Mesendoderm (in vitro differentiated cells): ENCODE results near the gene VRK3.
"Not testable (repeated sequence)": the region's sequence is repeated elsewhere in the genome, so short reads cannot be mapped to it uniquely, and the experiment has no call there.

Experiments
- DNase-seq: peaks from one replicate; pipeline ENCODE4 v3.0.0; 2013
- H2AK5ac ChIP-seq: 2 replicates; pipeline ENCODE4 v1.6.1; 2013; ENCODE audit warnings: low read length, inconsistent platforms
- H2BK120ac ChIP-seq: 2 replicates; pipeline ENCODE4 v1.6.1; 2013; ENCODE audit warnings: low read depth, mild to moderate bottlenecking, low read length, moderate library complexity, mixed read lengths
- H2BK15ac ChIP-seq: replicated peaks from 2 replicates; pipeline ENCODE4 v1.6.1; 2013; ENCODE audit warnings: low read depth, mild to moderate bottlenecking, moderate library complexity
- H2BK5ac ChIP-seq: 2 replicates; pipeline ENCODE4 v1.6.1; 2013; ENCODE audit warnings: low read length, inconsistent platforms
- H3K18ac ChIP-seq: 2 replicates; pipeline ENCODE4 v1.6.1; 2013; ENCODE audit warnings: mild to moderate bottlenecking, low read length, mixed read lengths
- H3K23ac ChIP-seq: one replicate; pipeline ENCODE4 v1.6.1; 2013; ENCODE audit warnings: low read length
- H3K27ac ChIP-seq: 2 replicates; pipeline ENCODE4 v1.5.1; 2013; ENCODE audit warnings: low read depth, mild to moderate bottlenecking, inconsistent platforms, low read length, moderate library complexity
- H3K27me3 ChIP-seq: 2 replicates; pipeline ENCODE4 v1.6.1; 2013; ENCODE audit warnings: low read length, control low read depth, mild to moderate bottlenecking, inconsistent platforms; ENCODE audit not compliant: insufficient read depth, poor library complexity
- H3K36me3 ChIP-seq: 2 replicates; pipeline ENCODE4 v1.6.1; 2013; ENCODE audit warnings: low read length, inconsistent platforms; ENCODE audit not compliant: control insufficient read depth, insufficient read depth
- H3K4ac ChIP-seq: one replicate; pipeline ENCODE4 v1.6.1; 2013; ENCODE audit warnings: low read depth, mild to moderate bottlenecking, low read length, moderate library complexity
- H3K4me1 ChIP-seq: 2 replicates; pipeline ENCODE4 v1.6.1; 2013; ENCODE audit warnings: low read depth, low read length, inconsistent platforms; ENCODE audit not compliant: control insufficient read depth
- H3K4me2 ChIP-seq: 2 replicates; pipeline ENCODE4 v1.6.1; 2013; ENCODE audit warnings: low read length
- H3K4me3 ChIP-seq: 2 replicates; pipeline ENCODE4 v1.5.1; 2013; ENCODE audit warnings: mild to moderate bottlenecking, low read length
- H3K56ac ChIP-seq: one replicate; pipeline ENCODE4 v1.6.1; 2013; ENCODE audit warnings: low read length
- H3K79me1 ChIP-seq: 2 replicates; pipeline ENCODE4 v1.6.1; 2013; ENCODE audit warnings: low read length, inconsistent platforms
- H3K79me2 ChIP-seq: 2 replicates; pipeline ENCODE4 v1.6.1; 2013; ENCODE audit warnings: mild to moderate bottlenecking, low read length; ENCODE audit not compliant: control insufficient read depth, insufficient read depth
- H3K9ac ChIP-seq: 2 replicates; pipeline ENCODE4 v1.6.1; 2013; ENCODE audit warnings: low read length, inconsistent platforms
- H4K5ac ChIP-seq: one replicate; pipeline ENCODE4 v1.6.1; 2013; ENCODE audit warnings: low read length
- H4K8ac ChIP-seq: one replicate; pipeline ENCODE4 v1.6.1; 2013; ENCODE audit warnings: low read depth, mild to moderate bottlenecking, control low read depth, low read length, moderate library complexity
- WGBS: extraction: QIAGEN DNeasy Blood & Tissue Kit; methylation state at CpG from one replicate; pipeline ENCODE4 v1.1.7; 2013; ENCODE audit warnings: low lambda C conversion rate, missing lambda C conversion rate; ENCODE audit not compliant: insufficient coverage; ENCODE audit errors: extremely low coverage; 5-methylcytosine and 5-hydroxymethylcytosine counted together

VRK3 gene

DNA sequence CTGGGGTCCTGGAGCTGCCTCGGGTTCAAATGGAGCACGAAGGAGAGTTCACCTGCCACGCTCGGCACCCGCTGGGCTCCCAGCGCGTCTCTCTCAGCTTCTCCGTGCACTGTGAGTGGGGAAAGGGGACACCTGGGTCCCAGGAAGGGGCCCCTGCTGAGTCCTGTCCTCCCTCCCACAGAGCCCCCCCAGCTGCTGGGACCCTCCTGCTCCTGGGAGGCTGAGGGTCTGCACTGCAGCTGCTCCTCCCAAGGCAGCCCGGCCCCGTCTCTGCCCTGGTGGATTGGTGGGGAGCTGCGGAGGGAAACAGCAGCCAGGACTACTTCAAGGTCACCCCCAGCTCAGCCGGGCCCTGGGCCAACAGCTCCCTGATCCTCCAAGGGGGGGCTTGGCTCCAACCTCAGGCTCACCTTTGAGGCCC lies 53.2 kb downstream of the VRK3 start:
- Histone ChIP-seq H3K4me2 (no peak overlapping the region), H4K8ac (no peak overlapping the region), H3K79me1 (no peaks in the 10 kb centered on the region), H3K4me1 (no peaks in the 10 kb centered on the region), H2AK5ac (no peak overlapping the region), H3K27me3 (no peaks in the 10 kb centered on the region), H4K5ac (no peak overlapping the region), H3K23ac (no peak overlapping the region), H3K36me3 (no peaks in the 10 kb centered on the region), H3K56ac (no peak overlapping the region), H3K9ac (no peak overlapping the region), H3K4ac (no peak overlapping the region), H3K79me2 (no peaks in the 10 kb centered on the region), H2BK15ac (no peak overlapping the region), H2BK5ac (no peak overlapping the region), H2BK120ac (no peak overlapping the region), H3K18ac (no peak overlapping the region), H3K4me3 (no peak overlapping the region), H3K27ac (no peak overlapping the region)
- DNase-seq: no peak
- WGBS: no CpG with 5 or more reads among the region's 12 CpGs

DNA sequence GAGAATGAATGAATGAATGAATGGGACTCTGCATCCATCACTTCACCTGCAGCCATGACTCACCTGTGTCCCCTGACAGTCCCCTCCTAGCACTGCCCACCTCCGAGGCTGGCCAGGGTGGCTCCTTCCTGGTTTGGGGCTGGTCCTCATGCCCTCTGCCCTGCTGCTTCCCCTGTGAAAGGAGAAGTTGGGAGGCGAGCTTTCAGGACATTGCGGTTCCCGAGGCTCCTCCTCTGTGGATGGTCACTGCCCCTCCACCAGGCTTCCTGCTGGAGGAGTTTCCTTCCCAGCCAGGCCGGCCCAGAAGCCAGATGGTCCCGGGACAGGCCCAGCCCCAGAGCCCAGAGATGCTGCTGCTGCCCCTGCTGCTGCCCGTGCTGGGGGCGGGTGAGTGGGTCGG lies 55.8 kb downstream of the VRK3 start:
- WGBS: no CpG with 5 or more reads among the region's 9 CpGs
- H3K56ac ChIP-seq, H4K5ac ChIP-seq, H3K23ac ChIP-seq, H2BK15ac ChIP-seq, DNase-seq, H3K27me3 ChIP-seq, H3K27ac ChIP-seq, H3K18ac ChIP-seq, H2BK120ac ChIP-seq, H2AK5ac ChIP-seq, H4K8ac ChIP-seq, H3K4me2 ChIP-seq, H3K36me3 ChIP-seq, H3K4me3 ChIP-seq, H3K9ac ChIP-seq, H2BK5ac ChIP-seq, H3K4ac ChIP-seq, H3K4me1 ChIP-seq, H3K79me2 ChIP-seq, H3K79me1 ChIP-seq: not testable (repeated sequence)

DNA sequence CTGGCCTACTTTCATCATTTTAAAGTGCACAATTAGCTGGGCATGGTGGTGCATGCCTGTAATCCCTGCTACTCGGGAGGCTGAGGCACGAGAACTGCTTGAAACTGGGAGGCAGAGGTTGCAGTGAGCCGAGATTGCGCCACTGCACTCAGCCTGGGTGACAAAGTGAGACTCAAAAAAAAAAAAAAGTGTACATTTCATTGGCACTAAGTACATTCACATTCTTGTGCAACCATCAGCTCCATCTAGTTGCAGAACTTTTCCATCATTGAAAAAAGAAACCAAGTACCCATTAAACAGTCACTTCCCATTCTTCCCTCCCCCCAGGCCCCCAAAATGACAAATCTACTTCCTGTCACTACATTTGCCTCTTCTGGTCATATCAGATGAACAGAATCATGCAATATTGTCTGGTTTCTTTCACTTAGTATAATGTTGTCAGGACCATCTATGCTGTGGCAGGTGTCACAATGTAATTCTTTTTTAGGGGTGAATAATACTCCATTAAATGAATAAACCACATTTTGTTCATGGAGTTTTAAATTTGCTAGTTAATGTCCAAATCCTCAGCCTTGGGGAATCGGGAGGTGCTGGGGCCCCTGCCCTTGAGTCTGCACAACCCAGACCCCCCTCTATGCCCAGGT lies 56.8 kb downstream of the VRK3 start:
- Histone ChIP-seq H2AK5ac (no peak overlapping the region), H3K79me2 (no peaks in the 10 kb centered on the region), H3K79me1 (no peaks in the 10 kb centered on the region), H3K23ac (no peak overlapping the region), H2BK5ac (no peak overlapping the region), H3K4me2 (no peak overlapping the region), H3K18ac (no peak overlapping the region), H3K4ac (no peak overlapping the region), H4K5ac (no peak overlapping the region), H2BK120ac (no peak overlapping the region), H3K36me3 (no peaks in the 10 kb centered on the region), H2BK15ac (no peak overlapping the region), H3K9ac (no peak overlapping the region), H3K4me1 (no peaks in the 10 kb centered on the region), H4K8ac (no peak overlapping the region), H3K4me3 (no peak overlapping the region), H3K27me3 (no peaks in the 10 kb centered on the region), H3K56ac (no peak overlapping the region), H3K27ac (no peak overlapping the region)
- no CpG with 5 or more reads among the region's 5 CpGs for WGBS
- DNase-seq: no peak

DNA sequence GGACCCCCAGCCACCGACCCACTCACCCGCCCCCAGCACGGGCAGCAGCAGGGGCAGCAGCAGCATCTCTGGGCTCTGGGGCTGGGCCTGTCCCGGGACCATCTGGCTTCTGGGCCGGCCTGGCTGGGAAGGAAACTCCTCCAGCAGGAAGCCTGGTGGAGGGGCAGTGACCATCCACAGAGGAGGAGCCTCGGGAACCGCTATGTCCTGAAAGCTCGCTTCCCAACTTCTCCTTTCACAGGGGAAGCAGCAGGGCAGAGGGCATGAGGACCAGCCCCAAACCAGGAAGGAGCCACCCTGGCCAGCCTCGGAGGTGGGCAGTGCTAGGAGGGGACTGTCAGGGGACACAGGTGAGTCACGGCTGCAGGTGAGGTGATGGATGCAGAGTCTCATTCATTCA lies 64.2 kb downstream of the VRK3 start, which contains the start of gene SIGLEC11:
TSS of gene SIGLEC11 (minus strand) at position 193 of the 400 bp plus-strand sequence. CDS start at position 102, 91 bp downstream.
- H3K4me3 ChIP-seq, H3K27me3 ChIP-seq, H3K4me1 ChIP-seq, H3K9ac ChIP-seq, H3K23ac ChIP-seq, H4K8ac ChIP-seq, H3K56ac ChIP-seq, H3K36me3 ChIP-seq, H3K79me2 ChIP-seq, H3K79me1 ChIP-seq, H3K4ac ChIP-seq, H3K4me2 ChIP-seq, H3K27ac ChIP-seq, H4K5ac ChIP-seq, H2AK5ac ChIP-seq, H3K18ac ChIP-seq, H2BK120ac ChIP-seq, DNase-seq, H2BK5ac ChIP-seq, H2BK15ac ChIP-seq: not testable (repeated sequence)
- WGBS: no CpG with 5 or more reads among the region's 10 CpGs

DNA sequence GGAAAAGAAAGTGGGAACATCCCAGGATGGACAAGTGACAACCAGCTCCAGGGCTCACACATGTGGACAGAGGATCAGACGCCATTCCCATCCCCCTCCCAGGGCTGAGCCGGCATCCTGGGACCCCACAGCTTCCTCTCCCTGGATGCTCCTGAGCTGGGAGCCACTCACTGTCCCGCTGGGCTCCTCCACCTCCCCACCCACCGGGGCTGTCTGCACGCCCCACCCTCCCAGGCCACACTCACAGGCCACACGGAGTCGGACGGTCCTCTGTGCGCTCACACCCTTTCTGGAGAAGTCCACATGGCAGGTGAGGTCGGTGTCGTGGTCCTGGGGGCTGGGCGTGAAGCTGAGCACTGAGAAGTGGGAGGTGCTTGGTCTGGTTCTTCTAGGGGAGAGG lies 65.3 kb downstream of the VRK3 start:
- H4K5ac ChIP-seq, H3K4me1 ChIP-seq, H3K9ac ChIP-seq, H3K4me2 ChIP-seq, H2BK5ac ChIP-seq, H3K27me3 ChIP-seq, H3K4me3 ChIP-seq, H3K36me3 ChIP-seq, H3K4ac ChIP-seq, H3K18ac ChIP-seq, H3K27ac ChIP-seq, H4K8ac ChIP-seq, H2BK15ac ChIP-seq, H3K23ac ChIP-seq, H3K56ac ChIP-seq, H3K79me1 ChIP-seq, H2BK120ac ChIP-seq, H3K79me2 ChIP-seq, H2AK5ac ChIP-seq, DNase-seq: not testable (repeated sequence)
- no CpG with 5 or more reads among the region's 12 CpGs for WGBS

DNA sequence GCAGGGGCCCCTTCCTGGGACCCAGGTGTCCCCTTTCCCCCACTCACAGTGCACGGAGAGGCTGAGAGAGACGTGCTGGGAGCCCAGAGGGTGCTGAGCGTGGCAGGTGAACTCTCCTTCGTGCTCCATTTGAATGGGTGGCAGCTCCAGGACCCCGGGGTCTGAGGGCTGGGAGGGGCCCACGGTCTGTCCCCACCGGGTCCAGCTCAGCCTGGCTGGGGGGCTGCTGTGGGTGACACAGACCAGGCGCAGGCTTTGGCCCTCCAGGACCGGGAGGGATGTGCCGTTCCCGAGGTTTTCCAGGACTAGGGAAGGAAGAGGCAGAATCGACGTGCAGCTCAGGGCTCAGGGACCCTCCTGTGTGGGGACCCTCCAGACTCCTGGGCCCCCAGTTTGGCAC lies 66.6 kb downstream of the VRK3 start:
- not testable (repeated sequence) for H3K4me1 ChIP-seq, H3K23ac ChIP-seq, H3K4me2 ChIP-seq, H3K18ac ChIP-seq, H3K4me3 ChIP-seq, H3K79me2 ChIP-seq, H3K36me3 ChIP-seq, H3K27ac ChIP-seq, H3K9ac ChIP-seq, H2BK120ac ChIP-seq, H2BK15ac ChIP-seq, H3K4ac ChIP-seq, H2BK5ac ChIP-seq, DNase-seq, H3K56ac ChIP-seq, H3K27me3 ChIP-seq, H2AK5ac ChIP-seq, H4K8ac ChIP-seq, H4K5ac ChIP-seq, H3K79me1 ChIP-seq
- no CpG with 5 or more reads among the region's 13 CpGs for WGBS
